Endothelial cell of umbilical vein (primary cell): ENCODE data around the gene CHPF2. TPM values are rescaled to one million over a fixed set of nuclear protein-coding genes. Genes with fewer than 3 reads are reported as not detected.

ENCODE experiments used
- BruUV-seq: library from RNA; stranded (reverse); fragments of 400-500 nt; replicated peaks from 2 replicates; lab custom pipeline; 2021; lab: Mats Ljungman, UMichigan
- CTCF ChIA-PET: fragments of 300-600, 350-600 bp; sonication (Branson Sonifier 250); formaldehyde crosslinking; loops from one replicate; lab custom pipeline; 2021; ENCODE audit warnings: antibody characterized with exemption, inconsistent platforms; lab: Charles Lee
- POLR2A ChIA-PET: fragments of 300-600, 350-600 bp; sonication (Branson Sonifier 250); formaldehyde crosslinking; loops from one replicate; lab custom pipeline; 2021; ENCODE audit warnings: antibody characterized with exemption, inconsistent platforms; lab: Charles Lee
- DNase-seq: peaks from one replicate; pipeline ENCODE4 v3.0.0-alpha.2; 2011; ENCODE audit warnings: low read depth, low spot score
- FAIRE-seq: peaks from 2 replicates; lab custom pipeline; 2011; peaks lifted over from hg19 to GRCh38; lab: Jason Lieb, UNC
- H2AFZ ChIP-seq: 2 replicates; pipeline ENCODE4 v1.6.0; 2012; ENCODE audit warnings: low read depth, low read length, control low read depth, inconsistent platforms
- H3K27ac ChIP-seq: 2 replicates; pipeline ENCODE4 v1.5.1; 2011; ENCODE audit warnings: low read depth, mild to moderate bottlenecking, control low read depth, low read length, moderate library complexity; ENCODE audit not compliant: insufficient read depth
- H3K27me3 ChIP-seq, 2 experiments: 2 replicates each; pipeline versions ENCODE4 v1.6.0 to v1.6.1; 2011; ENCODE audit warnings: low read length in 2 of 2, mixed read lengths in 1 of 2; ENCODE audit not compliant: control insufficient read depth in 2 of 2, insufficient read depth in 2 of 2
- H3K36me3 ChIP-seq, 2 experiments: 2 replicates in 1 of 2; 3 replicates in 1 of 2; pipeline ENCODE4 v1.5.1; 2011; ENCODE audit warnings: low read length in 2 of 2, mild to moderate bottlenecking in 1 of 2, moderate library complexity in 1 of 2; ENCODE audit not compliant: control insufficient read depth in 2 of 2, insufficient read depth in 2 of 2; ENCODE audit errors: extremely low read depth in 1 of 2
- H3K4me1 ChIP-seq: 3 replicates; pipeline ENCODE4 v1.5.1; 2011; ENCODE audit warnings: mild to moderate bottlenecking, low read length; ENCODE audit not compliant: control insufficient read depth, insufficient read depth; ENCODE audit errors: extremely low read depth
- H3K4me2 ChIP-seq: 2 replicates; pipeline ENCODE4 v1.6.1; 2011; ENCODE audit warnings: low read length, control low read depth, mixed read lengths; ENCODE audit not compliant: insufficient read depth
- H3K4me3 ChIP-seq, 3 experiments: fragments of 200-600 bp in 1 of 3; sonication (generic), shearing (Covaris generic) in 1 of 3; replicated peaks in 1 of 3; 2 replicates each; pipeline ENCODE4 v1.5.1; 2011 to 2016; ENCODE audit warnings: control low read depth in 3 of 3, low read length in 3 of 3, mild to moderate bottlenecking in 2 of 3, inconsistent platforms in 1 of 3, low read depth in 1 of 3, moderate library complexity in 1 of 3; ENCODE audit not compliant: insufficient read depth in 1 of 3
- H3K79me2 ChIP-seq: 2 replicates; pipeline ENCODE4 v1.6.0; 2012; ENCODE audit warnings: low read length, inconsistent platforms; ENCODE audit not compliant: control insufficient read depth, insufficient read depth
- H3K9ac ChIP-seq: replicated peaks from 2 replicates; pipeline ENCODE3; 2011; ENCODE audit warnings: low read length, control low read depth; ENCODE audit not compliant: insufficient read depth; ENCODE audit errors: extremely low read depth
- H3K9me1 ChIP-seq: replicated peaks from 3 replicates; pipeline ENCODE4 v1.6.0; 2011; ENCODE audit warnings: mild to moderate bottlenecking, low read length; ENCODE audit not compliant: control insufficient read depth, insufficient read depth; ENCODE audit errors: extremely low read depth
- H3K9me3 ChIP-seq: replicated peaks from 2 replicates; pipeline ENCODE4 v1.5.1; 2012; ENCODE audit warnings: low read length, inconsistent platforms; ENCODE audit not compliant: control insufficient read depth, insufficient read depth
- H4K20me1 ChIP-seq: replicated peaks from 2 replicates; pipeline ENCODE3; 2011; ENCODE audit warnings: mild to moderate bottlenecking, low read length; ENCODE audit not compliant: control insufficient read depth, insufficient read depth; ENCODE audit errors: extremely low read depth
- CTCF ChIP-seq, 2 donors: IDR thresholded peaks; 1 replicate in 1 of 2; 2 replicates in 1 of 2; pipeline ENCODE4 v1.5.1; 2011; ENCODE audit warnings: low read length in 2 of 2, mild to moderate bottlenecking in 2 of 2, moderate library complexity in 2 of 2, control low read depth in 1 of 2, inconsistent platforms in 1 of 2, low read depth in 1 of 2; ENCODE audit not compliant: insufficient read depth in 1 of 2; ENCODE audit errors: extremely low read depth in 1 of 2
- EZH2 ChIP-seq: IDR thresholded peaks from 2 replicates; pipeline ENCODE4 v1.6.1; 2012; ENCODE audit warnings: borderline replicate concordance, low read depth, mild to moderate bottlenecking, moderate library complexity, low read length, inconsistent platforms; ENCODE audit not compliant: severe bottlenecking
- FOS ChIP-seq: IDR thresholded peaks from 2 replicates; pipeline ENCODE4 v1.6.1; 2011; ENCODE audit warnings: mild to moderate bottlenecking, low read length, moderate library complexity, borderline replicate concordance; ENCODE audit not compliant: insufficient read depth
- JUN ChIP-seq: IDR thresholded peaks from 2 replicates; pipeline ENCODE4 v1.6.1; 2011; ENCODE audit warnings: borderline replicate concordance, low read depth; ENCODE audit not compliant: insufficient read length, insufficient read depth
- MYC ChIP-seq: IDR thresholded peaks from one replicate; pipeline ENCODE4 v1.6.1; 2011; ENCODE audit warnings: mild to moderate bottlenecking, low read depth, low read length
- POLR2A ChIP-seq: IDR thresholded peaks from 2 replicates; pipeline ENCODE4 v1.6.1; 2012; ENCODE audit warnings: low read depth, mild to moderate bottlenecking, control low read depth, low read length
- POLR2AphosphoS5 ChIP-seq: IDR thresholded peaks from 2 replicates; pipeline ENCODE4 v1.6.1; 2012; ENCODE audit warnings: low read depth, mild to moderate bottlenecking, control low read depth, low read length, moderate library complexity; ENCODE audit not compliant: insufficient read depth
- dilution Hi-C: fragments of 300-500 bp; cut with MboI; formaldehyde crosslinking; loops from one replicate; pipeline ENCODE4 v1.15.0; 2019; ENCODE audit warnings: low sequenced_read_pairs; ENCODE audit not compliant: extremely low pct_ligation_motif_present
- intact Hi-C: fragments of 100-400 bp; cut with micrococcal nuclease; formaldehyde crosslinking; loops from one replicate; pipeline ENCODE4 v1.10.0; 2022
- polyA plus RNA-seq, 4 experiments: library from polyadenylated mRNA; depleted of rRNA in 3 of 4; stranded (reverse) in 3 of 4; unstranded in 1 of 4; fragments of >200 nt; gene quantifications; 2 replicates each; pipeline versions ENCODE4 v1.2.1 to v1.2.3, GENCODE V29; 2011 to 2012; ENCODE audit warnings: missing spikeins in 1 of 4
- total RNA-seq: library from RNA; stranded (reverse); gene quantifications from 2 replicates; pipeline ENCODE4 v1.2.3, GENCODE V29; 2021

The CHPF2 gene
- total and polyA plus RNA-seq, 2 donors (not counting 3 experiments of a cell fraction or from before 2014, with no cell fraction given): 72.8 to 75.0 TPM

GRCh38 chr7:151261529-151261928 lies 29.2 kb downstream of the CHPF2 start:
- no peak overlapping the region for H3K4me3 ChIP-seq
- peaks cover 9 to 11% of the 10 kb centered on the region in 2 experiments for H3K27me3 ChIP-seq
- DNase-seq (no peak), FAIRE-seq (no peak)
- no peak overlapping the region for H3K4me2 ChIP-seq
- TF ChIP-seq MYC (no peak), JUN (no peak), CTCF (IDR thresholded peaks at IDR 0.05; ENCODE audit: extremely low read depth in 1 of 2, insufficient read depth in 1 of 2, low read depth in 1 of 2, low read length in 2 of 2) (no peak), POLR2A (no peak), POLR2AphosphoS5 (no peak), FOS (no peak), EZH2 (no peak)
- dilution Hi-C loops: no loop called here
- BruUV-seq: no TSS peak
- no peaks in the 10 kb centered on the region for H3K4me1 ChIP-seq
- no peak overlapping the region for H3K9ac ChIP-seq
- no peaks in the 10 kb centered on the region for H3K79me2 ChIP-seq
- POLR2A ChIA-PET: no interaction called here
- intact Hi-C loops: no loop called here
- H4K20me1 ChIP-seq: no peaks in the 10 kb centered on the region
- H3K9me3 ChIP-seq: no peaks in the 10 kb centered on the region
- H2AFZ ChIP-seq: no peak overlapping the region
- H3K9me1 ChIP-seq: no peaks in the 10 kb centered on the region
- no peaks in the 10 kb centered on the region for H3K36me3 ChIP-seq
- no peak overlapping the region for H3K27ac ChIP-seq
- CTCF ChIA-PET: interaction anchor here (1.4 kb wide), 1 partner anchor 18 kb away, joined by 5 read pairs; no protein-coding TSS in a partner anchor
